T1000 (cell line): ENCODE results near the gene GAGE12H.
"Not testable (repeated sequence)": the region's sequence is repeated elsewhere in the genome, so short reads cannot be mapped to it uniquely, and the experiment has no call there.

Experiments
- DNase-seq: peaks from one replicate; lab custom pipeline; 2025; ENCODE audit warnings: mixed read lengths; lab: John Stamatoyannopoulos, UW

Gene GAGE12H, protein sequence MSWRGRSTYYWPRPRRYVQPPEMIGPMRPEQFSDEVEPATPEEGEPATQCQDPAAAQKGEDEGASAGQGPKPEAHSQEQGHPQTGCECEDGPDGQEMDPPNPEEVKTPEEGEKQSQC

GRCh38 chrX:49579649-49580048, at the start of gene GAGE12H:
Gene GAGE12H, plus strand, starts transcription at chrX:49579949. Its CDS starts 1,155 bp downstream, at chrX:49581104.
- DNase-seq = not testable (repeated sequence)

DNA sequence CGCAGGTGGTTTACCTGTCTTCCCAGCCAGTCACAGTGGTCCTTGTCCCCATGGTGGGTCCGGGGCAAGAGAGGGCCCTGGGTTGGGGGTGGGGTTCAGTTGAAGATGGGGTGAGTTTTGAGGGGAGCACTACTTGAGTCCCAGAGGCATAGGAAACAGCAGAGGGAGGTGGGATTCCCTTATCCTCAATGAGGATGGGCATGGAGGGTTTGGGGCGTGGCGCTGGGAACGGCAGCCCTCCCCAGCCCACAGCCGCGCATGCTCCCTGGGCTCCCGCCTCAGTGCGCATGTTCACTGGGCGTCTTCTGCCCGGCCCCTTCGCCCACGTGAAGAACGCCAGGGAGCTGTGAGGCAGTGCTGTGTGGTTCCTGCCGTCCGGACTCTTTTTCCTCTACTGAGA, 47.9 kb upstream of the GAGE12H start, which contains the start of gene GAGE12C:
Gene GAGE12C, plus strand, starts transcription at position 301 of the 400 bp plus-strand sequence. CDS start 1,155 bp downstream, outside the sequence.
- DNase-seq = not testable (repeated sequence)

GRCh38 chrX:49541433-49541832, 38.3 kb upstream of the GAGE12H start, which contains the start of gene GAGE12D:
Gene GAGE12D, plus strand, starts transcription at chrX:49541733. Its CDS starts 1,155 bp downstream, at chrX:49542888.
- not testable (repeated sequence) for DNase-seq

- DNase-seq = not testable (repeated sequence)
Measured at GRCh38 chrX:49550989-49551388, 28.8 kb upstream of the GAGE12H start, which contains the start of gene GAGE12E. Gene GAGE12E, plus strand, starts transcription at chrX:49551289. Its CDS starts 1,155 bp downstream, at chrX:49552444.

DNA sequence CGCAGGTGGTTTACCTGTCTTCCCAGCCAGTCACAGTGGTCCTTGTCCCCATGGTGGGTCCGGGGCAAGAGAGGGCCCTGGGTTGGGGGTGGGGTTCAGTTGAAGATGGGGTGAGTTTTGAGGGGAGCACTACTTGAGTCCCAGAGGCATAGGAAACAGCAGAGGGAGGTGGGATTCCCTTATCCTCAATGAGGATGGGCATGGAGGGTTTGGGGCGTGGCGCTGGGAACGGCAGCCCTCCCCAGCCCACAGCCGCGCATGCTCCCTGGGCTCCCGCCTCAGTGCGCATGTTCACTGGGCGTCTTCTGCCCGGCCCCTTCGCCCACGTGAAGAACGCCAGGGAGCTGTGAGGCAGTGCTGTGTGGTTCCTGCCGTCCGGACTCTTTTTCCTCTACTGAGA, 19.2 kb upstream of the GAGE12H start, which contains the start of gene GAGE12F:
Gene GAGE12F, plus strand, starts transcription at position 301 of the 400 bp plus-strand sequence. CDS start 1,155 bp downstream, outside the sequence.
- not testable (repeated sequence) for DNase-seq

- not testable (repeated sequence) for DNase-seq
Measured at GRCh38 chrX:49568728-49569127, 11.0 kb upstream of the GAGE12H start.

DNA sequence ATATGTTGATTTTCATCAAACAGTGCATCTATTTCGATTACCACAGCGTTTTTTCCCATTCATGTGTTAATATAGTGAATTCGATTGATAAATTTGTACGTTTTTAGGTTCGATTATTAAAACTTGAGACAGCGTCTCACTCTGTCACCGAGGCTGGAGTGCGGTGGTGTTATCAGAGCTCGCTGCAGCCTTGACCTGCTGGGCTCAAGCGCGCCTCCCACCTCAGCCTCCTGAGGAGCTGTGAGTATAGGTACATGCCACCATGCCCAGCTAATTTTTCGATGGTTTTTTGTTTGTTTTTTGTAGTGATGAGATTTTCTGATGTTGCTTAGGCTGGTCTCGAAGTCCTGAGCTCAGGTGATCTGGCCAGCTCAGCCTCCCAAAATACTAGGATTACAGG, 10.6 kb upstream of the GAGE12H start:
- not testable (repeated sequence) for DNase-seq

- not testable (repeated sequence) for DNase-seq
Measured at GRCh38 chrX:49570100-49570499, 9.6 kb upstream of the GAGE12H start, which contains the start of gene GAGE12G. Gene GAGE12G, plus strand, starts transcription at chrX:49570400. Its CDS starts 1,155 bp downstream, at chrX:49571555.

DNA sequence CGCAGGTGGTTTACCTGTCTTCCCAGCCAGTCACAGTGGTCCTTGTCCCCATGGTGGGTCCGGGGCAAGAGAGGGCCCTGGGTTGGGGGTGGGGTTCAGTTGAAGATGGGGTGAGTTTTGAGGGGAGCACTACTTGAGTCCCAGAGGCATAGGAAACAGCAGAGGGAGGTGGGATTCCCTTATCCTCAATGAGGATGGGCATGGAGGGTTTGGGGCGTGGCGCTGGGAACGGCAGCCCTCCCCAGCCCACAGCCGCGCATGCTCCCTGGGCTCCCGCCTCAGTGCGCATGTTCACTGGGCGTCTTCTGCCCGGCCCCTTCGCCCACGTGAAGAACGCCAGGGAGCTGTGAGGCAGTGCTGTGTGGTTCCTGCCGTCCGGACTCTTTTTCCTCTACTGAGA, 9.4 kb downstream of the GAGE12H start, which contains the start of gene GAGE2A:
Gene GAGE2A, plus strand, starts transcription at position 301 of the 400 bp plus-strand sequence. CDS start 1,155 bp downstream, outside the sequence.
- not testable (repeated sequence) for DNase-seq

GRCh38 chrX:49589769-49590478, 10.2 kb downstream of the GAGE12H start:
- not testable (repeated sequence) for DNase-seq

DNA sequence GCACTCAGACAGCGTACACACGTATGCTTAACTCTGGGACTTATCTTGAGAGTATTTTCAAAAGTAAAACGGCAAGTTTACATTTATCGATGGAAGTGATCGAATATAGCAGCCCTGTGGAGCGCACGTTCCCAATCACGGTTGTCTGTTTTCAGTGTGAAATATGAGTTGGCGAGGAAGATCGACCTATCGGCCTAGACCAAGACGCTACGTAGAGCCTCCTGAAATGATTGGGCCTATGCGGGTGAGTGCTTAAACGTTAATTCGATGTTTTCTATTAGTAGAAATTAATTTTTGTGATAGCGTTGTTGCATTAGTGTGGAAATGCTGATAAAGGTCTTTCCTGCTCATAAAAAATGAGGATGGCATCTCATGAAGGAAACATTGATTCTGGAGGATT, 10.7 kb downstream of the GAGE12H start:
- not testable (repeated sequence) for DNase-seq

DNA sequence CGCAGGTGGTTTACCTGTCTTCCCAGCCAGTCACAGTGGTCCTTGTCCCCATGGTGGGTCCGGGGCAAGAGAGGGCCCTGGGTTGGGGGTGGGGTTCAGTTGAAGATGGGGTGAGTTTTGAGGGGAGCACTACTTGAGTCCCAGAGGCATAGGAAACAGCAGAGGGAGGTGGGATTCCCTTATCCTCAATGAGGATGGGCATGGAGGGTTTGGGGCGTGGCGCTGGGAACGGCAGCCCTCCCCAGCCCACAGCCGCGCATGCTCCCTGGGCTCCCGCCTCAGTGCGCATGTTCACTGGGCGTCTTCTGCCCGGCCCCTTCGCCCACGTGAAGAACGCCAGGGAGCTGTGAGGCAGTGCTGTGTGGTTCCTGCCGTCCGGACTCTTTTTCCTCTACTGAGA, 19.0 kb downstream of the GAGE12H start, which contains the start of gene GAGE1:
Gene GAGE1, plus strand, starts transcription at position 301 of the 400 bp plus-strand sequence. CDS start 1,155 bp downstream, outside the sequence.
- not testable (repeated sequence) for DNase-seq

DNA sequence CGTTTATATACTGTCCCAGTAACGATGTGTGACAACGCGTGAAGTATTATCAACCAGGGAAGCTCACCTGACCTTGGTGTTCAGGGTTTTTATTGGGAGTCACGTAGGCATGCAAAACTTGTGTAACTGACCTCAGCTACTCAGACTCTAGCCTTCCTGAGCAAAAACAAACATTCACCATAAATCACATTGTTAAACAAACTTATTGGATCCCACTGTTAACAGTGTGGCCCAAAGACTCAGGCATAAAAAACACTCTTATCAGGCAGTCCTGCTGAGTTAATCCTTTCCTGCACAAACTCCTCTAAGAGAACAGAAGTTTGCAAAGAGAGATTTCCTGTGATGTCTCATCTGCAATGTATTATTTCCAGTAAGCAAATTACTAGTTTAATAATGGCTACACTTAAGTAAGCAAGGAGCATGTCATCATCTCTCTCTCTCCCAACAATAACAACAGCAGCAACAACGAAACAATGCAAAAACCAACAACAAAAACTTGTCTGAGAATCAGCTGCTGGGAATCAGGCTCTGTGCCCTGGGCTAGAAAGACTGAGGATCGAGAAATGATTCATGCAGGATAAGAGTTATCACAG, 31.1 kb downstream of the GAGE12H start:
- no peak for DNase-seq

GRCh38 chrX:49618574-49618973, 38.8 kb downstream of the GAGE12H start:
- no peak for DNase-seq

DNA sequence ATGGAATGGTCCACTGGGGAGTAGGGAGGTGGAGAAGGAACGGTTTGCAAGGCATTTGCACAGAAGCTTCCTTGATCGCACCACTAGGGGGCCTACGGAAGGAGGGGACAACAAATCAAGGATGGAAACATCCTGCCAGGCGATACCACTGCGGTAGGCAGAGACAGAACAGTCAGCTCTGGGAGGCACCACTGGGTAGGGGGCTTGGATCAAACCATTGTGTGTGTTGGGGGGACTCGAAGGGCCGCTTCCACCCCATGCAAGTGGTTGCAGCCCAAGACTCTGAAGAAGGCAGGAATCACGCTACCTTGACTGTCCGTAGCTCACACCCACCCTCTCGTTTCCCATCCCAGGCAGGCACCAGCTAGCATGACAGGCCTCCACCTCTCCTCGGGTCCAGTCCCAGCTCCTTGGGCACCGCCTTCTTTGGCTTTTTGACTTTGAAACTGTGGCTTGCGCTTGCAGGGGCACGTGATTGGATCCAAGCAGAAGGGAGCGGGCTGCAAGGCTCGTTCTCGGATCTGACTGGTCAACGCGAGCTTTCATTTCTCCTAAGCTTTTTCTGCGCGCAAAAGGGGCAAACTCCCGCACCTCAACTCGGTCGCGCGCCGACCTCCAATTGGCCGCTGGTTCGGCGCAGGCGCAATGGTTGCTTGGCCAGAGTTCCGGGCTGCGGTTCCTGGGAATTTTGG, 47.5 kb downstream of the GAGE12H start:
- no peak for DNase-seq
